H4 (cell line): ENCODE measurements around the gene WFDC12. TPM values are rescaled to one million over a fixed set of nuclear protein-coding genes. Genes with fewer than 3 reads are reported as not detected.
A peak's percentile ranks its signal among the peaks of the same experiment; 100 is the strongest.

Source experiments
- DNase-seq: peaks from one replicate; pipeline ENCODE4 v3.0.0-alpha.2; 2015; ENCODE audit warnings: low spot score
- total RNA-seq: library from RNA; depleted of rRNA; stranded (reverse); fragments of >200 nt; shearing (Covaris generic); gene quantifications from 2 replicates; pipeline ENCODE4 v1.2.3, GENCODE V29; 2014

WFDC12 gene
- total RNA-seq, 1 experiment from 2014 or later: not detected

- DNase-seq: no peak
Measured at GRCh38 chr20:45115386-45115774, 8.9 kb downstream of the WFDC12 start.

GRCh38 chr20:45114465-45115385 is 9.5 kb downstream of the WFDC12 start, which contains the start of gene WFDC5:
Gene WFDC5, minus strand, starts transcription at chr20:45115174. Its CDS starts 91 bp downstream, at chr20:45115083.
- no peak for DNase-seq

GRCh38 chr20:45113865-45114264 is 10.4 kb downstream of the WFDC12 start:
- no peak for DNase-seq

- no peak for DNase-seq
Measured at GRCh38 chr20:45112754-45113153, 11.5 kb downstream of the WFDC12 start.

- no peak for DNase-seq
Measured at GRCh38 chr20:45111799-45112471, 12.3 kb downstream of the WFDC12 start.

- DNase-seq: no peak
Measured at GRCh38 chr20:45111285-45111684, 13.0 kb downstream of the WFDC12 start.

GRCh38 chr20:45110301-45110700 is 14.0 kb downstream of the WFDC12 start:
- DNase-seq: no peak

GRCh38 chr20:45109634-45110033 is 14.6 kb downstream of the WFDC12 start:
- no peak for DNase-seq

GRCh38 chr20:45105317-45105716 is 18.9 kb downstream of the WFDC12 start:
- no peak for DNase-seq

GRCh38 chr20:45104786-45105185 is 19.5 kb downstream of the WFDC12 start:
- peak; percentile 87 for DNase-seq

GRCh38 chr20:45103072-45103471 is 21.2 kb downstream of the WFDC12 start:
- DNase-seq: no peak

- DNase-seq: no peak
Measured at GRCh38 chr20:45101333-45101850, 22.9 kb downstream of the WFDC12 start.

- no peak for DNase-seq
Measured at GRCh38 chr20:45100563-45101245, 23.6 kb downstream of the WFDC12 start, which contains the start of gene KCNS1. Gene KCNS1, minus strand, starts transcription at chr20:45101127. Its CDS starts 1,891 bp downstream, at chr20:45099236.

- no peak for DNase-seq
Measured at GRCh38 chr20:45098103-45098773, 26.0 kb downstream of the WFDC12 start.

GRCh38 chr20:45097485-45098102 is 26.7 kb downstream of the WFDC12 start:
- DNase-seq: no peak

- DNase-seq: no peak
Measured at GRCh38 chr20:45096781-45097180, 27.5 kb downstream of the WFDC12 start.

GRCh38 chr20:45095805-45096238 is 28.4 kb downstream of the WFDC12 start:
- DNase-seq: peak; percentile 49

GRCh38 chr20:45094864-45095574 is 29.2 kb downstream of the WFDC12 start:
- no peak for DNase-seq

- DNase-seq: no peak
Measured at GRCh38 chr20:45094201-45094600, 30.1 kb downstream of the WFDC12 start.

- DNase-seq: no peak
Measured at GRCh38 chr20:45092898-45093297, 31.4 kb downstream of the WFDC12 start.
